Fibroblast of skin of left biceps (primary cell): Measurements from ENCODE around the gene SLC25A23.
"Not testable (repeated sequence)": the region's sequence is repeated elsewhere in the genome, so short reads cannot be mapped to it uniquely, and the experiment has no call there.

Experiments
- DNase-seq, 2 experiments: peaks; one replicate each; pipeline ENCODE4 v3.0.0-alpha.2; 2013; ENCODE audit warnings: low read depth in 2 of 2

The SLC25A23 gene

GRCh38 chr19:6457958-6458694 is 1.5 kb downstream of the SLC25A23 start:
- no peak for DNase-seq

GRCh38 chr19:6455924-6456323 is 3.7 kb downstream of the SLC25A23 start:
- DNase-seq: no peak

GRCh38 chr19:6453951-6454565 is 5.5 kb downstream of the SLC25A23 start:
- DNase-seq: no peak

- no peak for DNase-seq
These were observed 6.7 kb downstream of the SLC25A23 start for GRCh38 chr19:6452899-6453298.

- no peak for DNase-seq
These were observed 7.4 kb downstream of the SLC25A23 start for GRCh38 chr19:6452223-6452614.

- DNase-seq: no peak
These were observed 7.9 kb downstream of the SLC25A23 start for GRCh38 chr19:6451583-6452222.

GRCh38 chr19:6450166-6450565 is 9.4 kb downstream of the SLC25A23 start:
- no peak for DNase-seq

- DNase-seq: no peak
These were observed 11.5 kb downstream of the SLC25A23 start for GRCh38 chr19:6448045-6448444.

- DNase-seq: no peak
These were observed 13.1 kb downstream of the SLC25A23 start for GRCh38 chr19:6446452-6446851.

GRCh38 chr19:6443986-6444385 is 15.6 kb downstream of the SLC25A23 start:
- no peak for DNase-seq

- DNase-seq: no peak
These were observed 17.4 kb downstream of the SLC25A23 start for GRCh38 chr19:6442087-6442688.

- no peak for DNase-seq
These were observed 18.7 kb downstream of the SLC25A23 start for GRCh38 chr19:6440905-6441304.

GRCh38 chr19:6439743-6440142 is 19.8 kb downstream of the SLC25A23 start:
- DNase-seq: no peak

- no peak for DNase-seq
These were observed 25.9 kb downstream of the SLC25A23 start, which contains the start of gene SLC25A41 for GRCh38 chr19:6433663-6434062. TSS of gene SLC25A41 (minus strand) at chr19:6433763. CDS start at chr19:6433693, 70 bp downstream.

GRCh38 chr19:6433165-6433564 is 26.4 kb downstream of the SLC25A23 start:
- DNase-seq: no peak

- no peak for DNase-seq
These were observed 27.7 kb downstream of the SLC25A23 start for GRCh38 chr19:6431891-6432290.

- no peak for DNase-seq
These were observed 30.0 kb downstream of the SLC25A23 start for GRCh38 chr19:6429419-6430221.

GRCh38 chr19:6428692-6429418 is 30.7 kb downstream of the SLC25A23 start:
- DNase-seq: not testable (repeated sequence)

- DNase-seq: no peak
These were observed 32.5 kb downstream of the SLC25A23 start for GRCh38 chr19:6427131-6427530.

GRCh38 chr19:6425732-6426620 is 33.6 kb downstream of the SLC25A23 start:
- DNase-seq: no peak
